Stimulated activated CD4-positive, alpha-beta T cell treated with anti-CD3 and anti-CD28 coated beads, TNF-alpha, amount 100 ng/mL, for 1 hour (primary cell): ENCODE results near the gene ZNF287.
"Not testable (repeated sequence)": the region's sequence is repeated elsewhere in the genome, so short reads cannot be mapped to it uniquely, and the experiment has no call there.

ENCODE experiments used
- DNase-seq, 3 donors: peaks; one replicate each; pipeline ENCODE4 v3.0.0-alpha.2; 2020; ENCODE audit warnings: low read depth in 3 of 3, low spot score in 1 of 3

ZNF287 gene

DNA sequence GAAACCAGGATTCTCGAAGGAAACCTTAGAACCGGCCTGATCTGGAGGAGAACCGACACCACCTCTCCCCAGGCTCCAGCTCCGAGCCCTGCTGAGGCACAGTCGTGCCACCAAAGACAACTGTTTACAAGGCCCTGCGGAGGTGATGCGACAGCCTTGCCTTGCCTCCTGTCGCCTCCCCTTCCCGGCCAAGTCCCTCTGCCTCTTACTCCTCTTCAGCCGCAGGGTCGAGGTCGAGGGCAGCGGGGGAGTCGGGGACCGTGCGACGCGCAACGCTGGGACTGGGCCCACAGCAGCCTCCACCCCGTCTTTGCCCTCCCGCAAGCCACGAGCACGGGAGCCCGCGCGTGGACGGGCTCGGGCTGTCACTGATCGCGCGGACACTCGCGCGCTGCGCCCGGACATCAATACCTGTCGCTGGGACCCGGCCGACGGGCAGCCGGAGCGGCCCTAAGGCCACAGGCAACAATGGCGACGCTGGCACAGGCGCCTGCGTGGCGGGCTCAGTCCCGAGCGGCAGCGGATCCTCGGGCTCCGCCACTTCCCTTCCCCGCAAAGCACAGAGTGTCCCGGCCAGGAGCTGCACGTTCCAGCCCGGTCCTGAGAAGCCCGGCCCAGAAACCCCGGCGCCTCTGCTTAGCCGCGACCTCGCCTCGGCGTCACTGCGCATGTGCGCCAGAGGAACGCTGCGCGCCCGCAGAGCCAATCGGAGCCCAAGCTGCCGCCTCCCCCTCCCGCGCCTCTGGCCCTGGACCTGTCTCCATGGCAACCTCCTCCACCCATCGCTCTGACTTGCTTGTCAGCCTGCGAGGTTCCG is at the start of gene ZNF287:
Gene ZNF287, minus strand, starts transcription at position 664 of the 817 bp plus-strand sequence. CDS start 1,473 bp downstream, outside the sequence.
- peak; percentile 85 to 88 (median 87) for DNase-seq

DNA sequence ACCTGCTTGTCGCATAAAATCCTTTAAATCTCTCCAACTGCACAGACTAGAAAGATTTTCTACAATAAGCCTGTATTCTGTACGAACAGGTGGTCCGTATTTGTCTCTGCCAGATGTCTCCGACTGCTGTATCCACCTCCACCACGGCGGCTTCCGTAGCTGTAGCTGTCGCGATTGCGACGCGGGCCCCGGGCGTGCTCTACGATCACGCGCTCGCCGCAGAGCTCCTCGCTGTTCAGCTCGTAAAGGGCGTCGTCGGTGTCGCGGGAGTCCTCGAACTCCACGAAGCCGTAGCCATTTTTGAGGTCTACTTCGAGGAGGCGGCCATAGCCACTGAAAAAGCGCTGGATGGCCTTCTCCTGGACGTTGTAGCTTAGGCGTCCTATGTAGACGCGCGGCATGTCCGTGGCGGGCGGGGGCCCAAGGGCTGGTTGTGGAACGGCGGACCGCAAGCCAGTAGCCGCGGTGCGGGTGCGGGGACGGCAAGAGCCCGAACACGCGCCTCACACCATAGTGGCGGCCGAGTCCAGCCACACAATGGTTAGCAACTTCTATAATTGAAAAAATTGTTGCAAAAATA is 48.6 kb upstream of the ZNF287 start:
- no peak for DNase-seq

DNA sequence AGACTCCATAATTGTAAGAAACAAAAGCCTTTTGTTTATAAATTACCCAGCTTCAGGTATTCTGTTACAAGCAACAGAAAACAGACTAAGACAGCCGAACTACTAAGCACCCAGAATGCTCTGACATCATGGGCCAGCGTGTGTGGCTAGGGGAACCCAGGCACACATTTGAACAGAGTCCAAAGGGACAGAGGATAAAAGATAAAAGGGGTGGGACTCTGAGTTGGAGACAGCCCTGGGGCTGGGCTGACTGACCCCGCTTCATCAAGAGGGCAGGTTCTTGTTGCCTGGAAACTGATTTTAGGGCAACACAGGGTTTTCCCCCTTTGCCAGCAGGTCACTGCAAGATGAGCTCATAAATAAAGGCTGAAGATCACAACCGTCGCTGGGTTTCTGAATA is 30.5 kb upstream of the ZNF287 start:
- no peak for DNase-seq

DNA sequence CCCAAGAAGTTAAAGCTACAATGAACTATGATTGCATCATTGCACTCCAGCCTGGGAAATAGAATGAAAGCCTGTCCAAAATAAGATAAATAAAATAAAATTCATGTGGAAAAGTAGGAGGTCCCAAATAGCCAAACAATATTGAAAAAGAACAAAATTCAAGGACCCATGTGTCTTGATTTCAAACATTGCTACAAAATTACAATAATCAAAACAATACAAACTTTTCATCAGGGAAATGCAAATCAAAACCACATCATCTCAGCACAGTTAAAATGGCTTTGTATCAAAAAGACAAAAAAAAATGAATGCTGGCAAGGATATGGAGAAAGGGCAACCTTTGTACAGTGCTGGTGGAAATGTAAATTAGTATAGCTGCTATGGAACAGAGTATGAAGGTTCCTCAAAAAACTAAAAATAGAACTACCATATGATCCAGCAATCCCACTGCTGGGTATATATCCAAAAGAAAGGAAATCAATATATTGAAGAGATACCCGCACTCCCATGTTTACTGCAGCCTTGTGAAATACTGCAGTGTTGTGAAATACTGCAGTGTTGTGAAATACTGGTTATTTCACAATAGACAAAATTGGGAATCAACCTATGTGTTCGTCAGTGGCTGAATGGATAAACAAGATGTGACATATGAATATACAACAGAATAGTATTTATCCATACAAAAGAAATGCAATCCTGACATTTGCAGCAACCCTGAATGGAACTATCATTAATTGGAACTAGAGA is 24.5 kb upstream of the ZNF287 start:
- no peak for DNase-seq

DNA sequence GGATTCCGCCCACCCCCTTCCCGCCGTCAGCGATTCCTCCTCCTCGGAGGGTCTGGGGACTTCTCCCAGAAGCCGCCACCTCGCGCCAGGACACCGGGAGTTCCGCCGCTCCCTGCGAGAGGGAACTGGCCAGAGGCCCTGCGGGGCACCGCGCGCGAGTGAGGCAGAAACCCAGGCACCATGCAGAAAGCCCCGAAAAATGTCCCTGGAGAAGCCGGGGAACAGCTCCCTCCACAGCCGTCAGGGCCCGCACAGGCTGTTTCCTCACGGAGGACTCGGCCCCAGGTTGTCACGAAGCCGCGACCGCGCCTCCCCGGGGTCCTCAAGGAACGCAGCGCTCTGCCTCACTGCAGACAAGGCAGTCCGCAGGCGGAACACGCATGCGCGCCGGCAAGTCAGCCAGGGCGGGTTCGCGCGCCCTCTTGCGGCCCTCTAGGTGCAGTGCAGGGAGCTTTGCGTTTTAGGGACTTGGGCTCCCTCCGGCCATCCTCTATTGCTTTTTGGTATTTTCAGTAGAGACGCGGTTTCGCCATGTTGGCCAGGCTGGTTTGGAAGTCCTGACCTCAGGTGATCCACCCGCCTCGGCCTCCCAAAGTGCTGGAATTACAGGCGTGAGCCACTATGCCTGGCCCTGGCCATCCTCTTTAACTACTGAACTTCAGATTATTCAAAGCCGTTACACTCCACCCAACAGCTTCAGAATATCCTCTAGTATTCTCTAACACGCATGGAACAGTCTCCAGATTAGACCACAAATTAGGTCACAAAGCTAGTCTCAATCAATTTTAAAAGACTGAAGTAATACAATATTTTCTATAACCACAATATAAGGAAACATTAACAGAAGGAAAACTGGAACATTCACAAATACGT is 20.3 kb upstream of the ZNF287 start:
- peak; percentile 83 to 88 (median 87) for DNase-seq

DNA sequence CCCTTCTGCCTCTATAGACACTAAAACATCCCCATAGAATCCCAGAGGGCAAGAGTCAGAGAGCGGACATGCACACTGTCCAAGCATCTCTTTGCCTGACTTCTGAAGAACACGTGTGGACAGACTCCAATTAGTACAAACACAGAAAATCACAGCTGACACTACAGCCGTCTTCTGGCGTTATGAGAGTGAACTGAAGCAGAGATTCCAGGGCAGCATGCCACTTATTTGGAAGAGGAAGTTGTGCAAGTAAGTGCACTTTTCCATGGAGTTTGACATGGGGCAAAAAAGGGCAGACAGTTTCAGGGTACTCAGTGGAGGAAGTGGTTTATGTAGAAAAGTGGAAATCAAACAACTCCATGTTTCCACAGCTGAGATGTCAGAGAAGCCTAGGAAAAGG is 16.8 kb upstream of the ZNF287 start:
- DNase-seq = no peak

DNA sequence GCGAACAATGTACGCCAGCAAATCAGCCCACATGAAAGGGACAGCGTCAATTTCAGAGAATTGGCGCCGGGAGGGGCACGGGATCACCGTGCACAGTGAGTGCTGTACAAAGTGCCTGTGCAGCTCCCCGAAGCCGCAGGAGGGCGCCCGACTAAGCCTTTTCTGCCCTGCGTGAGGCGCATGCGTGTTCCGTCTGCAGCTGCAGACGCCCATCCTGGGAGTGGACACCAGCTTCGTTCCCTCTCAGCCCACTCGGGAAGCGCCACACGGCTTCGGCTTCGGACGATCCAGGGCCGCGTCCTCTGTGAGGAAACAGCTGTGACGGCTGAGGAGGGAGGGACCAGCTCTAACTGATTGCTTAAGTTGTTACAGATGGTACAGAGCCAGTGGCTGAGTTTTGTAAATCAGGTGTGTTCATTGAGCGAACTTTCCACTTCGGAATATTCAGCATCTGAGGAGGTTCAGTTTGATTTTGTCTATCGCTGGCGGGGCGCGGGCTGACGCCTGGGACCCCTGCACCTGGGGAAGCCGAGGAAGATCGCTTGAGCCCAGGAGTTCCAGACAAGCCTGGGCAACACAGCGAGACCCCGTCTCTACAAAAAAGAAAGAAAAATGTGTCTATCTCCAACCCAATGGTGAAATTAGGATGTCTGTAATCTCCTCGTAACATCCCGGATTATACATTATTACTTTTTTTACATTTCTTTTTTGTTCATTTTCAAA is 15.4 kb upstream of the ZNF287 start:
- DNase-seq = peak; percentile 81 to 87 (median 84)

DNA sequence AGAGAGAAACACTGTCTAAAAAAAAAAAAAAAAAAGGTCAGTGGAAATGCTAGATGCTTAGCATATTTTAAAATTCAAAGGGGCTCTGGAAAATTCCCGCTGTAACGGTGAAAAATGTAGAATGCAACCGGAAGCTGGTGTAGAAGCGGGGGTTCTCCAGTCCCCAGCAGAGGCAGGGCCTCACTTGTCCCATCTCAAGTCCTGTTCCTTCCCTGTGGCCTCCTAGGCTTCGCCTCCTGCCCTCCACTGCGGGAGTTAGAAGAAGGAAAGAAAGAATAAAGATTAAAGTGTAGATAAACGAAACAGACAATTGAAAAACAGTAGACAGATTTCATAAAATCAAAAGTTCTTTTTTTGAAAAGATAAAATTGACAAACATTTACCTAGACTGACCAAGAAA is 14.8 kb upstream of the ZNF287 start:
- no peak for DNase-seq

DNA sequence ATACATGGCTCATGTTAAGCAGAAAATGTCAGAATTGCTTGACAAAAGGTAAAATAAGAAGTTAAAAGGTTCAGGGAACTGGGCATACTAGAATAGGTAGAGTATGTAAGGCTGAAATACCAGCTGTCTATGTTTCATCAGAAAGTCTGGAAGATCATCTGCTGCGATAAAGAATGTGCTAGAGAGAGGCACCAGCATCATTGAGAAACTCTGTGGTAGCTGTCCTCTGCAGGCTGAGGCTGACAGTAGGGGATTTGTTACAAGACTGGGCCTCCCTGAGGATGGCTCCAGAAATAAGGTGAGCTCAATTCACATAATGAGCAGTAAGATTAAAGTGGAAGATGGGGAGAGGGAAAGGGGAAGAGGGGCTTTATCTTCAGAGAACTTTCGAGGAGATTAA is 4.5 kb upstream of the ZNF287 start:
- no peak for DNase-seq

DNA sequence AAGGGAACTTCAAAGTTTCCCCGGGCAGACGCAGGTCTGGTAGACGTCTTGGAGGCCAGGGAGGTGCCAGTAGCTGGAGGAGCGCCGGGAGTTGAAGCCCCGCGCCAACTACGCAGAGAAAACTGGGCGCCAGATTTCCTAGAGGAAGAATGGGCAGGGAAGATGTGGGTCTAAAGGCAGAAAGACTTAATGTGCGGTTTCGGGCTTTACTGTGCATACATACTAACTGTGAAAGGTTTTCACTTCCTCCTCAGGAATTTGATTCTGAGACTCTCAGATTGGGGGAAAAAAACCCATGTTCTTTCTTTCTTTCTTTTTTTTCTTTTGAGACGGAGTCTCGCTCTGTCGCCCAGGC is 331 bp upstream of the ZNF287 start:
- DNase-seq = no peak

DNA sequence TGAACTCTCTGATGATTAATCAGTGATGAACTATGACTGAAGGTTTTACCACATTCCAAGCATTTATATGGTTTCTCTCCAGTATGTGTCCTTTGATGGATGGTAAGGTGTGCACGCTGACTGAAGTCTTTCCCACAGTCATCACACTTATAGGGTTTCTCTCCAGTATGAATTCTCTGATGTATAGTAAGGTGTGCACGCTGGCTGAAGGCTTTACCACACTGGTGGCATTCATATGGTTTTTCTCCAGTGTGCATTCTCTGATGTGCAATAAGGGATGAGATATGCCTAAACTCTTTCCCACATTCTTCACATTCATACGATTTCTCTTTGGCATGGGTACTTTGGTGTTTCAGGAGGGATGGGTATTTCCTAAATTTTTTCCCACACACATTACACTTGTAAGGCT is 16.4 kb downstream of the ZNF287 start:
- DNase-seq = no peak

DNA sequence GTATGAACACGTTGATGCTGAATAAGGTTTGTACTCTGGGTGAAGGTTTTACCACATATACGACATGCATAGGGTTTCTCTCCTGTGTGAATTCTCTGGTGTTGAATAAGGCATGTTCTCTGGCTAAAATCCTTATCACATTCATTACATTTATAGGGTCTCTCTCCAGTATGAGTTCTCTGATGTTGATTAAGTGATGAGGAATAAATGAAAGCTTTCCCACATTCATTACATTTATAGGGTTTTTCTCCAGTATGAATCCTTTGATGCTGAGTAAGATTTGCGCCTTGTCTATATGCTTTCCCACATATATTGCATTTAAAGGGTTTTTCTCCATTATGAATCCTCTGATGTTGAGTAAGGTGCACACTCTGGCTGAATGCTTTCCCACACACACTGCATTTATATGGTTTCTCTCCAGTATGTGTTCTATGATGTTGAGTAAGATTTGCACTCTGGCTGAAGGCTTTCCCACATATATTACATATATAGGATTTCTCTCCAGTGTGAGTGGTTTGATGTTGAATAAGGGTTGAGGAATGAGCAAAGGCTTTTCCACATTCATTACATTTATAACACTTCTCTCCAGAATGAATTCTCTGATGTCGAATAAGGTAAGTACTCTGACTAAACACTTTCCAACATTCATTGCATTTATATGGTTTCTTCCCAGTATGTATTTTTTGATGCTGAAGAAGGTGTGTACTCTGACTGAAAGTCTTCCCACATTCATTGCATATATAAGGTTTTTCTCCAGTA is 16.9 kb downstream of the ZNF287 start:
- DNase-seq = no peak

DNA sequence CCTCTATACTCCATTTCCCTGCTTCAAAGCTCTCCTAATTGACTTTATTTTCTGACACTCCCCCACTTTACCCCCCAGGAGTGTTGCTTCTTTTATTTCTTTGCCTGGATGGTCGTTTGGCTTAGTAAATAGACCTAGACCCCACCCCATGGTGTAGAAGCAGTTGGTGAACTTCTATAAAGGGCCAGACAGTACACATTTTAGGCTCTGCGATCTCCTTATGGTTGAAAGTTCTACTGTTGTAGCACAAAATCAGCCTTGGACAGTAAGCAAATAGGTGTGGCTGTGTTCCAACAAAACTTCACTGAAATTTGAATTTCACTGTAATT is 31.9 kb downstream of the ZNF287 start:
- no peak for DNase-seq

DNA sequence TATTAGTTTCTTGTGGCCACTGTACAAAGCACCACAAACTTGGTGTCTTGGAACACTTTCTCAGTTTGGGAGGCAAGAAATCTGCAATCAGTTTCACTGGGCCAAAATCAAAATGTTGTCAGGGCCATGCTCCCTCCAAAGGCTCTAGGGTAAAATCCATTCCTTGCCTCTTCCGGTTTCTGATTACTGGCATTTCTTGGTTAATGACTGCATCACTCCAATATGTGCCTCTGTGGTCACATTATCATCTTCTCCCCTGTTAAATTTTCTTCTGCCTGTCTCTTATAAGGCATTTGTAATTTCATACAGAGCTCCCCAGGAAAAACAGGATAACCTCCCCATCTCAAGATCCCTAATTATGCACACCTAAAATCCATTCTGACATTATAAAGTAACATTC is 34.8 kb downstream of the ZNF287 start:
- no peak for DNase-seq

DNA sequence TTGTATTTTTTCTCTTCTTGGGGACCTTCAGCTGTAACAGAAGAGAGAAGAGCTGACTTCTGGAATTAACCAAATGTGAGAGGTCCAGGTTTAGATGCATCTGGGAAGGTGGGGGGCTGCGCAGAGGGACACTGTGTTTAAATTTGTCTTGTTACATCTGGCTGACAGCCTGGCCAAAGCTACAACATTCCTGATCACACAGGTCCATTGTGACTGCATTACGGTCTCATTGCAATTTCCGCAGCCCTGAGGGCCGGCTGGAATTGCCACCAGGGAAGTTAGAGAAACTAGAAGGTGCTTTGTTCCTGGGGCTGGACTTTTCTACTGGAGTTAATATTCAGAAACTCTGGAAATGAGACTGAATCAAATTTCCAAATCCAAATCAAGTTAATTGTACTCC is 39.1 kb downstream of the ZNF287 start:
- no peak for DNase-seq

DNA sequence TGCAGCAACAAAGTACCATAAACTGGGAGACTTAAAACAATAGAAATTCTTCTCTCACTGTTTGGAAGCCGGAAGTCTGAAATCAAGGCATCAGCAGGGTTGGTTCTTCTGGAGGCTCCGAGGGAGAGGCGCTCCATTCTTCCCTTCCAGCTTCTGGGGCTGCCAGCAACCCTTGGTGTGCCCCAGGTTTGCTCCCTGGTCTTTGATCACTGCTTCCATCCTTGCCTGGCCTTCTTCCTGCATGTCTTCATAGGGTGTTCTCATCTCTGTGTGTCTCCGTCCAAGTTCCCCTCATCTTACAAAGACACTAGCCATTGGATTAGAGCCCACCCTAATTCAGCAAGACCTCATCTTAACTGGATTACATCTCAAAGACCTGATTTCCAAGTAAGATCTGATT is 41.7 kb downstream of the ZNF287 start:
- DNase-seq = no peak

DNA sequence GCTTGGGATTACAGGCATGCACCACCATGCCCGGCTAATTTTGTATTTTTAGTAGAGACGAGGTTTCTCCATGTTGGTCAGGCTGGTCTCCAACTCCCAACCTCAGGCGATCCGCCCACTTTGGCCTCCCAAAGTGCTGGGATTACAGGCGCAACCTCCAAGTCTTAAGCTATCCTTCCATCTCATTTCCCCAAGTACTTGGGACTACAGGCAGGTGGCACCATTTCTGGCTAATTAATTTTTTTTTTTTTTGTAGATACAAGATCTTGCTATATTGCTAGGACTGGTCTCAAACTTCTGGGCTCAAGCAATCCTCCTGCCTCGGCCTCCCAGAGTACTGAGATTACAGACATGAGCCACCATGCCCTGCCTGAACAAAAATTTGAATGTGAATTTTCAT is 43.4 kb downstream of the ZNF287 start:
- DNase-seq = not testable (repeated sequence)

DNA sequence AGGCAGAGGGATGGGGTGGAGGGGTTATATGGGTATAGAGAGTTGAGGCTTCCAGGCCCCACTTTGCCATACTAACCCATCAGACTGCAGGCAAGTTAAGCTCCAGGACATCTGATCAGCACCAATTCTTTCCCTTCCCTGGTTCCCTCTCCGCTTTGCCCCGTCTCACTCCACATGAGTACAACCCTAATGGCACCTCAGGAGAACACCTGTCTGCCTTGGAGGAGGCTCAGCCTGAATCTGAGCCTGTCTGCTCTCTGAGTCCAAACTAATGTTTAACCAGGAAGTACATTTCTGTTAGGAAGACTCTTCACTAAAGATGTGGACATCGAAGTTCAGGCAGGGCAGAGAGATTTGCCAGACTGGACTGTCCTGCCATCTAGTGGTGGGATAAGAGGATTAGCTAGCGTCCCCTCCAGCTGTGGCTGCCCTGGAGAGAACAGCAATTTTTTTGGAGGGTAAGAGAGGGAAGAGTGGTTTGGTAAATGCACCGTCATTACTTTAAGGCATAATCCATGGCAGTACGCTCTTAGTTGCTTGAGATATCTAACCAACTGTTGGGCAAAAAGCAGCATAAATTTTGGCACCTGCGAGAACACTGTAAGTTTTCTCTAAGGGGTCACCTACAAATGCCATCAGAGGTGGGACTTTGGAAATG is 47.8 kb downstream of the ZNF287 start:
- DNase-seq = peak; percentile 10 to 44 (median 31)

DNA sequence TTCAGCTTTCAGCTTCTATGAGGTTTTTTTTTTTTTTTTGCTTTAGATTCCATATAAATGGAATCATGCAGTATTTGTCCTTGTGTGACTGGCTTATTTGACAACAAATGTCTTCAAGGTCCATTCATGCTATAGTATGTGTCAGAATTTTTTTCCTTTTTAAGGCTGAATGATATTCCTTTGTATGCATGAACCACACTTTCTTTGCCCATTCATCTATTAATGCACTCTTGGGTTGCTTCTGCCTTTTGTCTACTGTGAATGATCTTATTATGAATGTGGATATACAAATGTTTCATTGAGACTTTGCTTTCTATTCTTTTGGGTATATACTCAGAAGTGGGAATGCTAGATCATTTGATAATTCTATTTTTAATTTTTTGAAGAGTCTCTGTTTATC is 50.0 kb downstream of the ZNF287 start:
- DNase-seq = no peak
